Mesothelial cell of epicardium (in vitro differentiated cells): ENCODE measurements around the gene POLH. TPM values are rescaled to one million over a fixed set of nuclear protein-coding genes. Genes with fewer than 3 reads are reported as not detected.
"Not testable (repeated sequence)": the region's sequence is repeated elsewhere in the genome, so short reads cannot be mapped to it uniquely, and the experiment has no call there.

Experiments
- DNase-seq, 2 experiments: peaks; one replicate each; pipeline ENCODE4 v3.0.0; 2021; ENCODE audit warnings: low spot score in 2 of 2; ENCODE audit not compliant: unreplicated experiment in 2 of 2
- H3K27ac Mint-ChIP-seq: 2 replicates; pipeline ENCODE4 v1.8.0; 2021; ENCODE audit warnings: mixed read lengths
- H3K27me3 Mint-ChIP-seq: 2 replicates; pipeline ENCODE4 v1.8.0; 2021; ENCODE audit warnings: low read depth, mixed read lengths
- H3K36me3 Mint-ChIP-seq: 2 replicates; pipeline ENCODE4 v1.8.0; 2021; ENCODE audit warnings: mixed read lengths
- H3K4me1 Mint-ChIP-seq: 2 replicates; pipeline ENCODE4 v1.8.0; 2021; ENCODE audit warnings: mixed read lengths
- H3K4me3 Mint-ChIP-seq: 2 replicates; pipeline ENCODE4 v1.8.0; 2021; ENCODE audit warnings: mild to moderate bottlenecking, moderate library complexity, mixed read lengths
- H3K9me3 Mint-ChIP-seq: 2 replicates; pipeline ENCODE4 v1.8.0; 2021; ENCODE audit warnings: mixed read lengths
- total RNA-seq: library from RNA; stranded (reverse); gene quantifications from 3 replicates; pipeline ENCODE4 v1.2.1, GENCODE V29; 2021
- TF ChIP-seq, protein P1 (sequence below): fragments of 200-600 bp; sonication (generic); IDR thresholded peaks from one replicate; pipeline ENCODE4 v1.5.0; 2021; ENCODE audit warnings: antibody characterized with exemption; ENCODE audit not compliant: unreplicated experiment

POLH gene
- total RNA-seq, 1 donor from 2014 or later, result 21.8 TPM

DNA sequence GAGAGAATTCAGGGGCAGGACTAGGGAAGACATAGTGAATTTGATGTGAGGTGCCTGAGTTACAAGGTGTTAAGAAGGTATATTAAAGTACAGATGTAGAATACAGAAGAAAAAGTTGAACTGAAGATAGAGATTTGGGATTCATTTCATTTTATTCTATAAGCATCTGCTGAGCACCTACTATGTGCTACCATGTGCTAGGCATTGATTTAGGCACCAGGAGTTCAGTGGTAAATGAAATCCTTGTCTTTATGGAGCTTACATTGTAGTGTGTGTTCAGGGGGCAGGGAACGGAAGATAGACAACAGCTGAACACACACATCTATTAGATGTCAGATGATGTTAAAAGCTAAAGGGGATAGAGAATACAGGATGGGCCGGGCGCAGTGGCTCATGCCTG, 71.6 kb downstream of the POLH start:
- Mint-ChIP-seq H3K27me3 (no peaks in the 10 kb centered on the region), H3K4me1 (peaks cover 4% of the 10 kb centered on the region), H3K36me3 (peaks cover 3% of the 10 kb centered on the region), H3K4me3 (no peak overlapping the region), H3K27ac (no peak overlapping the region), H3K9me3 (no peaks in the 10 kb centered on the region)
- no peak for DNase-seq
- TF ChIP-seq, protein P1, sequence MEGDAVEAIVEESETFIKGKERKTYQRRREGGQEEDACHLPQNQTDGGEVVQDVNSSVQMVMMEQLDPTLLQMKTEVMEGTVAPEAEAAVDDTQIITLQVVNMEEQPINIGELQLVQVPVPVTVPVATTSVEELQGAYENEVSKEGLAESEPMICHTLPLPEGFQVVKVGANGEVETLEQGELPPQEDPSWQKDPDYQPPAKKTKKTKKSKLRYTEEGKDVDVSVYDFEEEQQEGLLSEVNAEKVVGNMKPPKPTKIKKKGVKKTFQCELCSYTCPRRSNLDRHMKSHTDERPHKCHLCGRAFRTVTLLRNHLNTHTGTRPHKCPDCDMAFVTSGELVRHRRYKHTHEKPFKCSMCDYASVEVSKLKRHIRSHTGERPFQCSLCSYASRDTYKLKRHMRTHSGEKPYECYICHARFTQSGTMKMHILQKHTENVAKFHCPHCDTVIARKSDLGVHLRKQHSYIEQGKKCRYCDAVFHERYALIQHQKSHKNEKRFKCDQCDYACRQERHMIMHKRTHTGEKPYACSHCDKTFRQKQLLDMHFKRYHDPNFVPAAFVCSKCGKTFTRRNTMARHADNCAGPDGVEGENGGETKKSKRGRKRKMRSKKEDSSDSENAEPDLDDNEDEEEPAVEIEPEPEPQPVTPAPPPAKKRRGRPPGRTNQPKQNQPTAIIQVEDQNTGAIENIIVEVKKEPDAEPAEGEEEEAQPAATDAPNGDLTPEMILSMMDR, result no peak

DNA sequence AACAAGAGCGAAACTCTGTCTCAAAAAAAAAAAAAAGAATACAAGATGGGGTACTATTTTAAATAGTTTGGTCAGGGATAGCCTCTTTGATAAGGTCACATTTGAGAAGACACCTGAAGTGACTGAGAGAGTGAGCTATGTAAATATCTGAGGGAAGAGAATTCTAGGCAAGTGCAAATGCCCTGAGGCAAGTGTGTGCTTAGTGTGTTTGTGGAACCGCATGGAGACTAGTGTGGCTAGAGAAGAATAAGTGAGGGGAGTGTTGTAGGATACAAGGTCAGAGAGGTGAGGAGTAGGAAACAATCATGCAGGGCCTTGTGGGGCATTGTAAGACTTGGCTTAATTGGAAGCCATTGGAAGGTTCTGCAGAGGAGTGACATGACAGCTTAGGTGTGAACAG, 72.3 kb downstream of the POLH start:
- TF ChIP-seq, protein P1, result no peak
- DNase-seq, result no peak
- H3K27ac Mint-ChIP-seq, result no peak overlapping the region
- no peaks in the 10 kb centered on the region for H3K27me3 Mint-ChIP-seq
- no peak overlapping the region for H3K4me3 Mint-ChIP-seq
- no peaks in the 10 kb centered on the region for H3K9me3 Mint-ChIP-seq
- H3K36me3 Mint-ChIP-seq, result no peaks in the 10 kb centered on the region
- H3K4me1 Mint-ChIP-seq, result peaks cover 4% of the 10 kb centered on the region

DNA sequence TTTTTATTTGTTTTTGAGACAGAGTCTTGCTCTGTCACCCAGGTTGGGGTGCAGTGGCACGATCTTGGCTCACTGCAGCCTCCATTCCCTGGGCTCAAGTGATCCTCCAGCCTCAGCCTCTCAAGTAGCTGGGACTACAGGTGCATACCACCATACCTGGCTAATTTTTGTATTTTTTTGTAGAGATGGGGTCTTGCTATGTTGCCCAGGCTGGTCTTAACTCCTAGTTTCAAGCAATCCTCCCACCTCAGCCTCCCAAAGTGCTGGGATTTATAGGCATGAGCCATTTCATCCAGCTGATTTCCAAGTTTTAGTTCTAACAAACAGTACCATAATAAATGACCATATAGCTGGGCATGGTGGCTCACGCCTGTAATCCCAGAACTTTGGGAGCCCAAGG, 76.8 kb downstream of the POLH start:
- H3K9me3 Mint-ChIP-seq, DNase-seq, H3K36me3 Mint-ChIP-seq, H3K27me3 Mint-ChIP-seq, H3K27ac Mint-ChIP-seq, H3K4me3 Mint-ChIP-seq, H3K4me1 Mint-ChIP-seq: not testable (repeated sequence)

DNA sequence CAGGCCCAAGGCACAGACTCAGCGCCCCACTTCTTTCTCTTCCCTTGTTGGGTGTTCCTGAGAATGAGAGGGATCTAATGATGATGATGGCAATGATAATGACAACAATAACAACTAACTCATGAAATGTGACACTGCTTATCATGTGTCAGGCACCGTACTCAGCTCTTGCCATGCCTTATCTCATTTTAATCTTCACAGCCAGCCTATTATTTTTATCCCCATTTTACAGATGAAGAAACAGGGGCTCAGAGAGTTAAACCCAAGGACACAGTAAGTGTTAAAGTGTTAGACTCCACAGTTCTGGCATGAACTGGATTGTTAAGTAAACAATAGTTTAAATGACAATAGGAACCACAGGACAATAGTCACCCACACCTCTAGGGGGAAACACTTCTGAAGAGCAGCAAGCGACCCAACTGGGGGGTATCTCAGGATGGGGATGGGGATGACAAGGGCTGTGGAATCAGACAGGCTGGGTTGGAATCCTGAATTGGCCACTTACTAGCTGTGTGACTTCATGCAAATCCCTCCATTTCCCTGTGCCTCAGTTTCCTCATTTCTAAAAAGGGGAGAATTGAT, 81.3 kb downstream of the POLH start:
- Mint-ChIP-seq H3K27me3 (no peaks in the 10 kb centered on the region), H3K4me3 (no peak overlapping the region), H3K4me1 (no peaks in the 10 kb centered on the region), H3K27ac (no peak overlapping the region), H3K36me3 (peaks cover 6% of the 10 kb centered on the region), H3K9me3 (peaks cover 9% of the 10 kb centered on the region)
- TF ChIP-seq, protein P1, result no peak
- no peak for DNase-seq

DNA sequence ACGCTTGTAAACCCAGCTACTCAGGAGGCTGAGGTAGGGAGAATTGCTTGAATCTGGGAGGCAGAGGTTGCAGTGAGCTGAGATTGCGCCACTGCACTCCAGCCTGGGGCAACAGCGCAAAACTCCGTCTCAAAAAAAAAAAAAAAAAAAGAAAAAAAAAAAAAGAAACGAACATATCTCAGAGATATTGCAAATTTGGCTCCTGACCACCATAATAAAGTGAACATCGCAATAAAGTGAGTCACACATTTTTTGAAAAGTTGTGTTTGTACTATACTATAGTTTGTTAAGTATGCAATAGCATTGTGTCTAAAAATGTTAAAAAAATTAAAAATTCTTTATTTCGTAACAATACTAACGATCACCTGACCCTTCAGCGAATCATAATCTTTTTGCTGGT, 82.2 kb downstream of the POLH start:
- no peaks in the 10 kb centered on the region for H3K27me3 Mint-ChIP-seq
- peaks cover 6% of the 10 kb centered on the region for H3K36me3 Mint-ChIP-seq
- no peak for DNase-seq
- TF ChIP-seq, protein P1, result no peak
- H3K4me3 Mint-ChIP-seq, result no peak overlapping the region
- H3K4me1 Mint-ChIP-seq, result no peaks in the 10 kb centered on the region
- no peak overlapping the region for H3K27ac Mint-ChIP-seq
- peaks cover 9% of the 10 kb centered on the region for H3K9me3 Mint-ChIP-seq

DNA sequence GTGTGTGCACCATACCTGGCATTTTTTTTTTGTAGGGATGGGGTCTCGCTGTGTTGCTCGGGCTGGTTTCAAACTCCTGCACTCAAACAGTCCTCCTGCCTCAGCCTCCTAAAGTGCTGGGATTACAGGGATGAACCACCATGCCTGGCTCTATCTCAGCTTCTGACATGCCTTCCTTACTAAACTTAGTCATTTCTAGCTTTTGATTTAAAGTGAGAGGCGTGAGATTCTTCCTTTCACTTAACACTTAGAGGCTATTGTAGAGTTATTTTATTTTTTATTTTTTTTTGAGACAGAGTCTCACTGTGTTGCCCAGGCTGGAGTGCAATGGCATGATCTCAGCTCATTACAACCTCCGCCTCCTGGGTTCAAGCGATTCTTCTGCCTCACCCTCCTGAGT, 87.0 kb downstream of the POLH start:
- H3K4me3 Mint-ChIP-seq, DNase-seq, H3K27me3 Mint-ChIP-seq, H3K4me1 Mint-ChIP-seq, H3K9me3 Mint-ChIP-seq, H3K27ac Mint-ChIP-seq, H3K36me3 Mint-ChIP-seq: not testable (repeated sequence)

Other genes starting within 250 kb of the POLH start
- gene ZNF318, start 206.5 kb upstream of the POLH start, total RNA-seq, result 26.9 to 29.0 TPM (median 28.1 TPM) in 3 replicates
- 55.8 to 60.2 TPM (median 60.1 TPM) in 3 replicates for gene ABCC10, start 148.6 kb upstream of the POLH start, total RNA-seq
- gene DLK2, start 120.6 kb upstream of the POLH start, total RNA-seq, result 3.5 to 4.7 TPM (median 4.1 TPM) in 3 replicates
- 45.9 to 52.7 TPM (median 49.7 TPM) in 3 replicates for gene TJAP1, start 98.6 kb upstream of the POLH start, total RNA-seq
- gene LRRC73, start 65.8 kb upstream of the POLH start, total RNA-seq, result 0.58 to 0.72 TPM (median 0.60 TPM) in 3 replicates
- 107 to 112 TPM (median 111 TPM) in 3 replicates for gene YIPF3, start 59.3 kb upstream of the POLH start, total RNA-seq
- 39.5 to 43.4 TPM (median 41.3 TPM) in 3 replicates for gene POLR1C, start 59.1 kb upstream of the POLH start, total RNA-seq
- gene XPO5, start 147 bp upstream of the POLH start, total RNA-seq, result 58.1 to 62.6 TPM (median 58.7 TPM) in 3 replicates
- gene GTPBP2, start 53.1 kb downstream of the POLH start, total RNA-seq, result 76.5 to 78.0 TPM (median 77.6 TPM) in 3 replicates
- 23.4 to 24.4 TPM (median 23.6 TPM) in 3 replicates for gene MAD2L1BP, start 59.7 kb downstream of the POLH start, total RNA-seq
- gene RSPH9, start 68.9 kb downstream of the POLH start, total RNA-seq, result 0.80 to 0.88 TPM (median 0.82 TPM) in 3 replicates
- 41.4 to 46.6 TPM (median 46.0 TPM) in 3 replicates for gene MRPS18A, start 111.6 kb downstream of the POLH start, total RNA-seq
- gene VEGFA, start 194.0 kb downstream of the POLH start, total RNA-seq, result 181 to 186 TPM (median 185 TPM) in 3 replicates